Activated CD8-positive, alpha-beta memory T cell treated with anti-CD3 and anti-CD28 coated beads for 48 hours (primary cell): ENCODE data around the gene DRD3.

Source experiments
- DNase-seq, 3 experiments: peaks; one replicate each; pipeline ENCODE4 v3.0.0-alpha.2; 2020; ENCODE audit warnings: low read depth in 2 of 3, low spot score in 2 of 3

The DRD3 gene

GRCh38 chr3:114178770-114179368 is at the start of gene DRD3:
TSS of gene DRD3 (minus strand) at chr3:114179052. CDS start at chr3:114171992, 7,060 bp downstream.
- DNase-seq = no peak

GRCh38 chr3:114227076-114227475 is 48.2 kb upstream of the DRD3 start:
- DNase-seq = no peak

GRCh38 chr3:114226313-114226712 is 47.5 kb upstream of the DRD3 start:
- DNase-seq = no peak

GRCh38 chr3:114223143-114223542 is 44.3 kb upstream of the DRD3 start:
- DNase-seq = no peak

GRCh38 chr3:114221881-114222264 is 43.0 kb upstream of the DRD3 start:
- DNase-seq = no peak

- peak in 1 of 3 experiments; percentile 43 for DNase-seq
Measured at GRCh38 chr3:114221165-114221880, 42.5 kb upstream of the DRD3 start.

- no peak for DNase-seq
Measured at GRCh38 chr3:114219741-114220140, 40.9 kb upstream of the DRD3 start.

- DNase-seq = no peak
Measured at GRCh38 chr3:114218578-114219185, 39.8 kb upstream of the DRD3 start.

- no peak for DNase-seq
Measured at GRCh38 chr3:114218006-114218405, 39.2 kb upstream of the DRD3 start.

- DNase-seq = no peak
Measured at GRCh38 chr3:114217266-114217665, 38.4 kb upstream of the DRD3 start.

GRCh38 chr3:114216186-114216970 is 37.5 kb upstream of the DRD3 start:
- no peak for DNase-seq

GRCh38 chr3:114214542-114215341 is 35.9 kb upstream of the DRD3 start:
- DNase-seq = no peak

GRCh38 chr3:114213627-114214541 is 35.0 kb upstream of the DRD3 start:
- DNase-seq = peak in 2 of 3 experiments; percentile 50 to 51

- DNase-seq = no peak
Measured at GRCh38 chr3:114213292-114213626, 34.4 kb upstream of the DRD3 start.

- no peak for DNase-seq
Measured at GRCh38 chr3:114212646-114213045, 33.8 kb upstream of the DRD3 start.

GRCh38 chr3:114207768-114208167 is 28.9 kb upstream of the DRD3 start:
- no peak for DNase-seq

- no peak for DNase-seq
Measured at GRCh38 chr3:114206342-114206741, 27.5 kb upstream of the DRD3 start.

- DNase-seq = no peak
Measured at GRCh38 chr3:114205541-114205940, 26.7 kb upstream of the DRD3 start.

GRCh38 chr3:114194750-114195149 is 15.9 kb upstream of the DRD3 start:
- DNase-seq = no peak

GRCh38 chr3:114192136-114192535 is 13.3 kb upstream of the DRD3 start:
- no peak for DNase-seq
